GM23248 (cell line): ENCODE measurements around the gene SPATA31E1. TPM values are rescaled to one million over a fixed set of nuclear protein-coding genes. Genes with fewer than 3 reads are reported as not detected.

Experiments
- DNase-seq: peaks from one replicate; pipeline ENCODE4 v3.0.0-alpha.2; 2015
- H2AFZ ChIP-seq: fragments of 200-600 bp; sonication (generic); 2 replicates; pipeline ENCODE4 v1.6.1; 2016; ENCODE audit warnings: antibody characterized with exemption
- H3F3A ChIP-seq: fragments of 200-600 bp; sonication (generic); 2 replicates; pipeline ENCODE4 v1.6.1; 2016; ENCODE audit warnings: mild to moderate bottlenecking, antibody characterized with exemption, mixed run types; ENCODE audit not compliant: insufficient read depth
- H3K27ac ChIP-seq: fragments of 200-600 bp; sonication (generic); 2 replicates; pipeline ENCODE4 v1.5.1; 2016; ENCODE audit warnings: mild to moderate bottlenecking
- H3K27me3 ChIP-seq: fragments of 200-600 bp; sonication (generic); replicated peaks from 2 replicates; pipeline ENCODE4 v1.6.1; 2016; ENCODE audit warnings: mild to moderate bottlenecking; ENCODE audit not compliant: insufficient read depth
- H3K36me3 ChIP-seq: fragments of 200-600 bp; sonication (generic); 2 replicates; pipeline ENCODE4 v1.6.1; 2016; ENCODE audit warnings: low read depth, mild to moderate bottlenecking
- H3K4me1 ChIP-seq: fragments of 200-600 bp; sonication (generic); 2 replicates; pipeline ENCODE4 v1.6.1; 2016; ENCODE audit warnings: mild to moderate bottlenecking; ENCODE audit not compliant: insufficient read depth
- H3K4me2 ChIP-seq: fragments of 200-600 bp; sonication (generic); one replicate; pipeline ENCODE4 v1.6.1; 2016; ENCODE audit warnings: mild to moderate bottlenecking; ENCODE audit not compliant: unreplicated experiment
- H3K4me3 ChIP-seq: fragments of 200-600 bp; sonication (generic); 2 replicates; pipeline ENCODE4 v1.5.1; 2016; ENCODE audit warnings: mild to moderate bottlenecking
- H3K79me2 ChIP-seq: fragments of 200-600 bp; sonication (generic); 2 replicates; pipeline ENCODE4 v1.6.1; 2016; ENCODE audit warnings: mild to moderate bottlenecking; ENCODE audit not compliant: insufficient read depth
- H3K9ac ChIP-seq: fragments of 200-600 bp; sonication (generic); 2 replicates; pipeline ENCODE4 v1.6.1; 2016; ENCODE audit warnings: mild to moderate bottlenecking
- H3K9me2 ChIP-seq: fragments of 200-600 bp; sonication (generic); 2 replicates; pipeline ENCODE4 v1.6.1; 2016; ENCODE audit warnings: mixed run types, mild to moderate bottlenecking, moderate library complexity; ENCODE audit not compliant: insufficient read depth
- H3K9me3 ChIP-seq: fragments of 200-600 bp; sonication (generic); one replicate; pipeline ENCODE4 v1.6.1; 2017; ENCODE audit warnings: low read depth
- H4K20me1 ChIP-seq: fragments of 200-600 bp; sonication (generic); 2 replicates; pipeline ENCODE4 v1.6.0; 2016; ENCODE audit not compliant: insufficient read depth
- EZH2 ChIP-seq: fragments of 200-600 bp; sonication (generic); IDR thresholded peaks from 2 replicates; pipeline ENCODE4 v1.6.1; 2018; ENCODE audit warnings: antibody characterized with exemption, mild to moderate bottlenecking; ENCODE audit not compliant: insufficient read depth, poor library complexity, severe bottlenecking
- EZH2phosphoT487 ChIP-seq: fragments of 200-600 bp; sonication (generic); IDR thresholded peaks from 2 replicates; pipeline ENCODE4 v1.6.1; 2018; ENCODE audit warnings: antibody characterized with exemption, moderate library complexity, mild to moderate bottlenecking, low read depth; ENCODE audit not compliant: insufficient read depth
- WGBS, 2 experiments: methylation state at CpG; one replicate each; pipeline ENCODE4 v1.1.6; 2015 to 2017; ENCODE audit warnings: low lambda C conversion rate in 2 of 2, low coverage in 1 of 2; ENCODE audit errors: missing lambda C conversion rate in 2 of 2; 5-methylcytosine and 5-hydroxymethylcytosine counted together
- in situ Hi-C: fragments of 300-500 bp; cut with MboI; formaldehyde crosslinking; loops from 2 replicates; pipeline ENCODE4 v1.15.0; 2020
- polyA plus RNA-seq: library from polyadenylated mRNA; unstranded; fragments of >200 nt; fragmentation: Nextera tagmentation; extraction: Ambion mirVana; gene quantifications from 2 replicates; pipeline ENCODE4 v1.2.1, GENCODE V29; 2016
- total RNA-seq: library from RNA; depleted of rRNA; stranded (reverse); fragments of >200 nt; shearing (Covaris generic); gene quantifications from 2 replicates; pipeline ENCODE4 v1.2.3, GENCODE V29; 2014

SPATA31E1 gene
- total and polyA plus RNA-seq, 2 experiments from 2014 or later = not detected

DNA sequence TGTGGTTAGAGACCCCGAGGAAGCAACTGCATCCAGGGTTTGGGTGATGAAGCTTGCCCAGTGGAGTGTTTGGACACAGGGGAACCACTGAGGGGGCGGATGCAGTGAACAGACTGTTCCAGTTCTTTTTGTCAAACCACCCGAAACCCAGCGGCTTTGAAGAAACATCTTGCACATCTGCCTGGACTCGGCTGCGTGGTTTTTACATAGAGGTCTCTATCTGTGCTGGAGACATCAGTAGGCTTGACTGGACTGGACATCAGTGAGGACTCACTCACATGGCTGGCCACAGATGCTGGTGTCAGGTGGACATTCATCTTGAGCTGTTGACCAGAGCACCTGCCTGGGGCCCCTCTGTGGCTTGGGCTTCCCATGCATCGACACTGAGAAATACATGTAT lies 15.3 kb upstream of the SPATA31E1 start:
- H3F3A ChIP-seq = peaks cover 14% of the 10 kb centered on the region
- H3K9me2 ChIP-seq = no peaks in the 10 kb centered on the region

DNA sequence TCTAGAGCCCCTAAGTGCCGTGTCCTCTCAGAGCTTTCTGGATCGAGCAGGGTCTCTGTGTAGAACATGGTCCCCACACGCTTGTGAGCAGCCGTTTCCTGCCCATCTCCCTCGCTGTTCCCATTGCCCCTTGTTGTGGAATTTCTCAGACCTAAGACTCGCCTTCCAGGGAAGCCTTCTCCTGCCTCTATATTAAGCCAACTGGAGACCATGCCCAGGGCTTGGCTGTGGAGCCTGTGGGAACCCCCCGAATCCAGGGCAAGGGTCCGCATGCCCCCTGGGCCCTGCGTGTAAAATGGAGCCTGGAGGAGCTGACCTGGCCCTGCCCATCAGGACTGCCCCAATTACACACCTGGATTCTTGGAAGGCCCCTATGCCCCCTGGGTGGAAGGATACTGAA lies 14.5 kb upstream of the SPATA31E1 start:
- in situ Hi-C loops = no loop called here
- TF ChIP-seq EZH2phosphoT487 (no peak), EZH2 (no peak)
- H3K36me3 ChIP-seq = no peaks in the 10 kb centered on the region
- H3K9ac ChIP-seq = no peak overlapping the region
- H4K20me1 ChIP-seq = no peaks in the 10 kb centered on the region
- H3K4me3 ChIP-seq = no peak overlapping the region
- peaks cover 7% of the 10 kb centered on the region for H3F3A ChIP-seq
- no peak for DNase-seq
- H3K27me3 ChIP-seq = no peaks in the 10 kb centered on the region
- H3K4me2 ChIP-seq = no peak overlapping the region
- peaks cover 8% of the 10 kb centered on the region for H3K4me1 ChIP-seq
- H3K27ac ChIP-seq = no peak overlapping the region
- 87 to 94% methylated on average over 9 of the region's 9 CpGs for WGBS, 2 experiments
- H3K9me3 ChIP-seq = no peaks in the 10 kb centered on the region
- no peak overlapping the region for H2AFZ ChIP-seq
- H3K79me2 ChIP-seq = no peaks in the 10 kb centered on the region
- H3K9me2 ChIP-seq = no peaks in the 10 kb centered on the region

More for the DNA sequence above, 15.3 kb upstream of the SPATA31E1 start:
- Histone ChIP-seq H3K4me1 (peaks cover 16% of the 10 kb centered on the region), H4K20me1 (no peaks in the 10 kb centered on the region), H3K9ac (no peak overlapping the region), H2AFZ (no peak overlapping the region), H3K4me3 (no peak overlapping the region), H3K79me2 (no peaks in the 10 kb centered on the region), H3K27me3 (no peaks in the 10 kb centered on the region), H3K27ac (no peak overlapping the region), H3K36me3 (no peaks in the 10 kb centered on the region), H3K4me2 (no peak overlapping the region), H3K9me3 (no peaks in the 10 kb centered on the region)
- TF ChIP-seq EZH2phosphoT487 (no peak), EZH2 (no peak)
- DNase-seq = no peak
- 62 to 76% methylated on average over 7 of the region's 7 CpGs for WGBS, 2 experiments
- in situ Hi-C loops = no loop called here

DNA sequence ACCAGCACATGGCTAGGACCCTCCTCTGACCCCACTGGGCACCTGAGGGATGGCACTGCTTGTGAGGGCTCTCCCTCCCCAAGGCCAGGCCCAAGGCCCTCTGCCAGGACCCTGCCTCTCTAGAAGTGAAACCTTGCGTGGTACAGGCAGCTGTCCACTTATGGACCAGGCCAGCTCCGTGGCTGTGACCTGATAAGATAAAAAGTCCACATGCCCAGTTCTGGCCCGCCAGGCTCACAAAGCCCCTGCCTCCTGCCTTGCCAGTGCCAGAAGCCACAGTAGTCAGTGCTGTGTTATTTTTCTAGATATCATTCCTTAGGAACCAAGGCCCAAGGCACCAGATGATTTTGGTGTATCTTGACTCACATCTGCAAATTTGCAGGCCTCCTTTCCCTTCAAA lies 14.0 kb upstream of the SPATA31E1 start:
- no peaks in the 10 kb centered on the region for H3K27me3 ChIP-seq

GRCh38 chr9:87869082-87869481 lies 13.6 kb upstream of the SPATA31E1 start:
- 82 to 84% methylated on average over 10 to 11 of the region's 11 CpGs for WGBS, 2 experiments
- H3K4me2 ChIP-seq = no peak overlapping the region
- H3F3A ChIP-seq = no peaks in the 10 kb centered on the region
- no peaks in the 10 kb centered on the region for H3K27me3 ChIP-seq
- no peak overlapping the region for H3K4me3 ChIP-seq
- peaks cover 4% of the 10 kb centered on the region; the same call in 1 of the 2 replicates for H3K4me1 ChIP-seq
- no peak overlapping the region for H3K9ac ChIP-seq
- DNase-seq = no peak
- no peaks in the 10 kb centered on the region for H4K20me1 ChIP-seq
- H2AFZ ChIP-seq = no peak overlapping the region
- H3K9me3 ChIP-seq = no peaks in the 10 kb centered on the region
- no peak for TF ChIP-seq EZH2
- no peak for TF ChIP-seq EZH2phosphoT487
- no peaks in the 10 kb centered on the region for H3K9me2 ChIP-seq
- no peak overlapping the region for H3K27ac ChIP-seq
- in situ Hi-C loops = no loop called here
- H3K36me3 ChIP-seq = no peaks in the 10 kb centered on the region
- H3K79me2 ChIP-seq = no peaks in the 10 kb centered on the region

More for the DNA sequence above, 14.0 kb upstream of the SPATA31E1 start:
- in situ Hi-C loops = no loop called here
- no peak overlapping the region for H2AFZ ChIP-seq
- H3K9me2 ChIP-seq = no peaks in the 10 kb centered on the region
- no peak for DNase-seq
- no peaks in the 10 kb centered on the region for H4K20me1 ChIP-seq
- no peak overlapping the region for H3K4me3 ChIP-seq
- no peaks in the 10 kb centered on the region for H3K79me2 ChIP-seq
- H3K4me2 ChIP-seq = no peak overlapping the region
- no peaks in the 10 kb centered on the region for H3K36me3 ChIP-seq
- 98 to 100% methylated on average over 3 of the region's 3 CpGs for WGBS, 2 experiments
- H3K9ac ChIP-seq = no peak overlapping the region
- peaks cover 3% of the 10 kb centered on the region; the same call in 1 of the 2 replicates for H3F3A ChIP-seq
- H3K4me1 ChIP-seq = peaks cover 4% of the 10 kb centered on the region; the same call in 1 of the 2 replicates
- H3K9me3 ChIP-seq = no peaks in the 10 kb centered on the region
- no peak overlapping the region for H3K27ac ChIP-seq
- TF ChIP-seq EZH2 (no peak), EZH2phosphoT487 (no peak)

- Histone ChIP-seq H3F3A (no peaks in the 10 kb centered on the region), H3K4me2 (no peak overlapping the region), H3K27ac (no peak overlapping the region), H3K4me1 (no peaks in the 10 kb centered on the region), H3K27me3 (no peaks in the 10 kb centered on the region), H3K4me3 (no peak overlapping the region), H3K9me2 (no peaks in the 10 kb centered on the region), H3K9ac (no peak overlapping the region), H4K20me1 (no peaks in the 10 kb centered on the region), H3K79me2 (no peaks in the 10 kb centered on the region), H2AFZ (no peak overlapping the region), H3K9me3 (no peaks in the 10 kb centered on the region), H3K36me3 (no peaks in the 10 kb centered on the region)
- TF ChIP-seq EZH2phosphoT487 = no peak
- TF ChIP-seq EZH2 = no peak
- WGBS, 2 experiments = 87 to 93% methylated on average over 7 of the region's 7 CpGs
- in situ Hi-C loops = no loop called here
- DNase-seq = no peak
Measured at GRCh38 chr9:87871425-87872078, 11.1 kb upstream of the SPATA31E1 start.
